Activated CD4-positive, alpha-beta memory T cell treated with anti-CD3 and anti-CD28 coated beads, Interleukin-2, amount 10 ng/mL, durations not matched to agents 7 days and 5 days (primary cell): ENCODE results near the gene MAP3K4. TPM values are rescaled to one million over a fixed set of nuclear protein-coding genes. Genes with fewer than 3 reads are reported as not detected.

Experiments
- CTCF ChIA-PET: fragments of 350-600 bp; sonication (Branson Sonifier 250); formaldehyde crosslinking; loops from one replicate; lab custom pipeline; 2021; ENCODE audit warnings: antibody characterized with exemption, inconsistent platforms; lab: Charles Lee
- POLR2A ChIA-PET: fragments of 350-600 bp; sonication (Branson Sonifier 250); formaldehyde crosslinking; loops from one replicate; lab custom pipeline; 2021; ENCODE audit warnings: antibody characterized with exemption; lab: Charles Lee
- DNase-seq: peaks from one replicate; pipeline ENCODE4 v3.0.0-alpha.2; 2020
- H3K27ac Mint-ChIP-seq: one replicate; pipeline ENCODE4 v1.8.0; 2021; ENCODE audit warnings: mild to moderate bottlenecking, mixed read lengths
- H3K27me3 Mint-ChIP-seq: one replicate; pipeline ENCODE4 v1.8.0; 2021; ENCODE audit warnings: mixed read lengths
- H3K36me3 Mint-ChIP-seq: one replicate; pipeline ENCODE4 v1.8.0; 2021; ENCODE audit warnings: low read depth, mixed read lengths
- H3K4me1 Mint-ChIP-seq: one replicate; pipeline ENCODE4 v1.8.0; 2021; ENCODE audit warnings: mixed read lengths
- H3K4me3 Mint-ChIP-seq: one replicate; pipeline ENCODE4 v1.8.0; 2021; ENCODE audit warnings: mild to moderate bottlenecking, mixed read lengths
- H3K9me3 Mint-ChIP-seq: one replicate; pipeline ENCODE4 v1.8.0; 2021; ENCODE audit warnings: mixed read lengths
- total RNA-seq, 2 experiments: library from RNA; stranded (reverse); gene quantifications; one replicate each; pipeline ENCODE4 v1.2.3, GENCODE V29; 2021

MAP3K4 gene
- total RNA-seq, 2 experiments from 2014 or later: 40.0 to 50.6 TPM

DNA sequence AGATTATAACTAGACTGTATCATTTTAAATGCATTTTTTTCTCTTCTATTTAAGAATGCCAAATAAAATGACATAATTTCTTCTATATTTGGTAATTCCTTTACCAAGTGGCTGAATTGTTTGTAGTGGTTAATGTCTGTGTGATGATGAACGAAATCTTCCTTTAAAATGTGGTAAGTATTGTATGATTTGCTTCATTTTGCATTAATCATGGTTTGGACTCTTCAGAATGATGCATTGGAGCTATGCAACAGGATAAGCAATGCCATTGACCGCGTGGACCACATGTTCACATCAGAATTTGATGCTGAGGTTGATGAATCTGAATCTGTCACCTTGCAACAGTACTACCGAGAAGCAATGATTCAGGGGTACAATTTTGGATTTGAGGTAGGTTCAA, 99.6 kb downstream of the MAP3K4 start:
- H3K27ac Mint-ChIP-seq: no peak overlapping the region
- ChIA-PET POLR2A (no interaction called here), CTCF (no interaction called here)
- H3K27me3 Mint-ChIP-seq: no peaks in the 10 kb centered on the region
- DNase-seq: no peak
- H3K4me3 Mint-ChIP-seq: no peak overlapping the region
- peaks cover 49% of the 10 kb centered on the region for H3K36me3 Mint-ChIP-seq
- no peaks in the 10 kb centered on the region for H3K9me3 Mint-ChIP-seq
- H3K4me1 Mint-ChIP-seq: peaks cover 6% of the 10 kb centered on the region

DNA sequence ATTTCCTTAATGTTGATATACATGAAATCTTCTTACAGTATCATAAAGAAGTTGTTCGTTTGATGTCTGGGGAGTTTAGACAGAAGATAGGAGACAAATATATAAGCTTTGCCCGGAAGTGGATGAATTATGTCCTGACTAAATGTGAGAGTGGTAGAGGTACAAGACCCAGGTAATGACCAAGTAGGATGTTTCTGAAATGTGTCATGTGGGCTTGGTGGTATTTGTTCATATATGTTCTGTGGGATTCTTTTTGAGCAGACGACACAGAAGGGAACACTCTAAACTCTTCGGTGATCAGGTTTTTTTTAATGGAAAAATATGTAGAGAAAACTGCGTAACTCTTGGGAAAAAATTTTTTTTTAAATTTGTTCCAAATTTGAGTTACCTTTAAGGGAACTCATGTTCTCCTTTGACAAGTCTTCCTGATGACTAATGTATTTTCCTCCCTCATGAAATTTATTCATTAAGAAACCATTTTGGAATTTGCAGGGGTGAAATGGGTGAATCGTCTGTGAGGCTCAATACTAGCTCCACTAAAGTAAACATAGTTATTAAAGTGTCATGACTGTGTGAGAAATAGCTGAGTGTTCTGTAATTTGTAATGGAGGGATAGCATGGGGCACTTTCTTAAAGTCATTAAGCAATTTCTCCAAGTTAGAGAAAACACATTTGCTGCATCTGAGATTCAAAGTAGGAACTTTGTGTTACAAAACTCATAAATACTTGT, 100.6 kb downstream of the MAP3K4 start:
- H3K36me3 Mint-ChIP-seq: peaks cover 45% of the 10 kb centered on the region
- CTCF ChIA-PET: interaction anchor here (0.6 kb wide), 2 partner anchors 160 to 279 kb away, joined by 3 read pairs; no protein-coding TSS in a partner anchor

GRCh38 chr6:161094955-161095354, 103.4 kb downstream of the MAP3K4 start:
- Mint-ChIP-seq H3K4me3 (no peak overlapping the region), H3K36me3 (peaks cover 35% of the 10 kb centered on the region), H3K27me3 (no peaks in the 10 kb centered on the region), H3K27ac (no peak overlapping the region), H3K4me1 (peaks cover 6% of the 10 kb centered on the region), H3K9me3 (no peaks in the 10 kb centered on the region)
- no peak for DNase-seq
- POLR2A ChIA-PET: interaction anchor here (0.6 kb wide), 1 partner anchor 104 kb away, joined by 3 read pairs; the partner anchor contains the start of gene MAP3K4
- CTCF ChIA-PET: no interaction called here

More for the DNA sequence above, 100.6 kb downstream of the MAP3K4 start:
- Mint-ChIP-seq H3K9me3 (no peaks in the 10 kb centered on the region), H3K4me3 (no peak overlapping the region), H3K27me3 (no peaks in the 10 kb centered on the region), H3K4me1 (peaks cover 6% of the 10 kb centered on the region), H3K27ac (no peak overlapping the region)
- POLR2A ChIA-PET: no interaction called here
- DNase-seq: no peak

DNA sequence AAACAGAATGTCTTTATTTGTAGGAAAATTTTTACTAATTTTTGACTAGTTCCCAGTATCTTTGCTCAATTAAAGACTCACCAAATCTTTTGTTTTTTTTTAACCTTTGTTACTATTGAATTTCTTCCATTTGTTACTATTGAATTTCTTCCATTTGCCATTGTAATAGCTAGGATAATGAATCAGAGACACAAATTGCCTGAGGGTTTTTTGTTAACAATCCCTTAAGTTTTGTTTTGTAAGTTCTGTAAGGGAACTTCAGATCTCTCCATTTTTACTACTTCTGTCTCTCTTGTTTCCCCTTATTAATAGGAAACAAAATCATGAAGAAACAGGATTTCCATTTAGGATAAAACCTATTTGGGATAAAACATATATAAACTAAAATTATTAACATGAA, 104.3 kb downstream of the MAP3K4 start:
- Mint-ChIP-seq H3K9me3 (no peaks in the 10 kb centered on the region), H3K36me3 (peaks cover 36% of the 10 kb centered on the region), H3K27ac (no peak overlapping the region), H3K4me1 (peaks cover 6% of the 10 kb centered on the region), H3K27me3 (no peaks in the 10 kb centered on the region), H3K4me3 (no peak overlapping the region)
- DNase-seq: no peak
- ChIA-PET POLR2A (no interaction called here), CTCF (no interaction called here)

DNA sequence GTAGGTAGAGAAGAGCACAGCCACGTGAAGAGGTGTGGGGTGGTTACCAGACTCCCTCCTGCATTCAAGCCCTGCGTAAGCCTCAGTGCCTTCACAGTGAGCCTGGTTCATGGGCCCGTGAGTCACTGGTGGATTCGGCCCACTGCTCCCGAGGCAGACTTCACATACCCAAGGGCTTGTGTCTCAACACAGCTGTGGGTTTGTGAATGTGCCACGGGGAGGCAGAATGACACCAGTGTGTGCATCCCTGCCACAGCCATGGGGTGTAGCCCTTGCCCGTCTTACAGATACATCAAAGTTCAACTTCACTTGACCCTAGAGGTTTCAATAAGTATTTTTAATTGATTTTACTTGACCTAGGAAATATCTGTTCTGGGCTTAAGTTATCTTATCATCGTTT, 108.5 kb downstream of the MAP3K4 start:
- CTCF ChIA-PET: interaction anchor here (3.8 kb wide), 1 partner anchor 271 kb away, joined by 18 read pairs; no protein-coding TSS in a partner anchor
- Mint-ChIP-seq H3K27me3 (no peaks in the 10 kb centered on the region), H3K4me3 (no peak overlapping the region), H3K9me3 (no peaks in the 10 kb centered on the region), H3K36me3 (peaks cover 35% of the 10 kb centered on the region), H3K4me1 (peaks cover 3% of the 10 kb centered on the region), H3K27ac (no peak overlapping the region)
- DNase-seq: no peak
- POLR2A ChIA-PET: no interaction called here

DNA sequence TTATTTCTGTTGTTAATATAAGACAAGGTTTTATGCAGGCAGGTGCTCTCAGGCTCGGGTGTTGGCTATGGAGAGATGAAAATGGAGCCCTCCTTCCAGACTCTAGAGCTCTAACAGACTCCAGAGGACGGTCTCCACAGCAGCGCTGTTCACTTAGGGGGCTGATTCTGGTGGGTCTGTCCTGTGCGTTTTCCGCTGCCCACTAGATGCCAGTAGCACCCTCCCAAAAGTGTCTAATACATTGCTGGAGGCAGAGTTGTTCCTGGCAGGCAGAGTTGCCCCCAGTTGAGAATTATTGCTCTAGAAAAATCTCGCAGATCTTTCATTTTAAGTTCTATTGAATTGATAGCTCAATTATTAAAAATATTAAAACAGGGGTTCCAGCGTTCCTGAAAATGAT, 109.9 kb downstream of the MAP3K4 start:
- Mint-ChIP-seq H3K36me3 (peaks cover 47% of the 10 kb centered on the region), H3K27ac (no peak overlapping the region), H3K4me3 (no peak overlapping the region), H3K9me3 (no peaks in the 10 kb centered on the region), H3K27me3 (no peaks in the 10 kb centered on the region), H3K4me1 (peaks cover 3% of the 10 kb centered on the region)
- ChIA-PET POLR2A (no interaction called here), CTCF (interaction anchor here (0.9 to 3.8 kb wide), 2 partner anchors 171 to 270 kb away, joined by 3 to 18 read pairs; no protein-coding TSS in a partner anchor)
- DNase-seq: no peak

GRCh38 chr6:161103475-161103874, 111.9 kb downstream of the MAP3K4 start:
- Mint-ChIP-seq H3K27ac (no peak overlapping the region), H3K4me3 (no peak overlapping the region)

GRCh38 chr6:161104966-161105365, 113.4 kb downstream of the MAP3K4 start:
- DNase-seq: no peak
- Mint-ChIP-seq H3K9me3 (no peaks in the 10 kb centered on the region), H3K4me1 (peaks cover 3% of the 10 kb centered on the region), H3K36me3 (peaks cover 53% of the 10 kb centered on the region), H3K27me3 (no peaks in the 10 kb centered on the region), H3K4me3 (no peak overlapping the region), H3K27ac (no peak overlapping the region)
- POLR2A ChIA-PET: no interaction called here
- CTCF ChIA-PET: interaction anchor here (0.7 to 1.2 kb wide), 2 partner anchors 24 to 269 kb away, joined by 4 to 5 read pairs; no protein-coding TSS in a partner anchor

More at GRCh38 chr6:161103475-161103874, 111.9 kb downstream of the MAP3K4 start:
- no peaks in the 10 kb centered on the region for H3K9me3 Mint-ChIP-seq
- CTCF ChIA-PET: interaction anchor here (3.8 kb wide), 1 partner anchor 268 kb away, joined by 18 read pairs; no protein-coding TSS in a partner anchor
- POLR2A ChIA-PET: no interaction called here
- peaks cover 45% of the 10 kb centered on the region for H3K36me3 Mint-ChIP-seq
- DNase-seq: no peak
- H3K27me3 Mint-ChIP-seq: no peaks in the 10 kb centered on the region
- peaks cover 3% of the 10 kb centered on the region for H3K4me1 Mint-ChIP-seq

DNA sequence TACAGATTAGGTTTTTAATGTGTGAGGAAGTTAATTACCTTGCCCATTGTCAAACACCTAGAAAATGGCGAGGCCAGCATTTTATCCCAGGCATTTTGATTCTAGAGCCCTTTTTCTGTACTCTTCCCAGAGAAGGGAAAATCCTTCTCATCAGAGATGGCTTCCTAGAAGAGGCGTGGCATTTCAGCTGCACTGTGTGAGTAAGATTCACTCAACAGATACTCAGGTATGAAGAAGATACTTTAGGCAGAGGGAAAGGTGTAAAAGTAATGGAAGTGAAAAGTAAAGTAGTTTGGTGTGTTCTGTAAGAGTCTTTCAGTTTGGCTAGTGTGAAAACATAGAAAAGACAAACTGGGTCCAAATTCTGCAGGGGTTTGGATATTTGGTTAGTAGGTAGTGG, 113.8 kb downstream of the MAP3K4 start:
- H3K9me3 Mint-ChIP-seq: no peaks in the 10 kb centered on the region
- DNase-seq: no peak
- ChIA-PET POLR2A (no interaction called here), CTCF (interaction anchor here (1.2 kb wide), 1 partner anchor 268 kb away, joined by 5 read pairs; no protein-coding TSS in a partner anchor)
- H3K27ac Mint-ChIP-seq: no peak overlapping the region
- peaks cover 57% of the 10 kb centered on the region for H3K36me3 Mint-ChIP-seq
- no peak overlapping the region for H3K4me3 Mint-ChIP-seq
- no peaks in the 10 kb centered on the region for H3K27me3 Mint-ChIP-seq
- H3K4me1 Mint-ChIP-seq: peaks cover 5% of the 10 kb centered on the region

- no peaks in the 10 kb centered on the region for H3K27me3 Mint-ChIP-seq
These were observed 116.5 kb downstream of the MAP3K4 start for GRCh38 chr6:161107779-161108730.

GRCh38 chr6:161108916-161109315, 117.3 kb downstream of the MAP3K4 start:
- Mint-ChIP-seq H3K27me3 (no peaks in the 10 kb centered on the region), H3K27ac (no peak overlapping the region), H3K4me1 (peaks cover 29% of the 10 kb centered on the region), H3K36me3 (peaks cover 72% of the 10 kb centered on the region), H3K4me3 (no peak overlapping the region), H3K9me3 (no peaks in the 10 kb centered on the region)
- CTCF ChIA-PET: no interaction called here
- no peak for DNase-seq
- POLR2A ChIA-PET: no interaction called here

More at GRCh38 chr6:161107779-161108730, 116.5 kb downstream of the MAP3K4 start:
- H3K4me1 Mint-ChIP-seq: peaks cover 27% of the 10 kb centered on the region
- H3K27ac Mint-ChIP-seq: no peak overlapping the region
- peaks cover 76% of the 10 kb centered on the region for H3K36me3 Mint-ChIP-seq
- CTCF ChIA-PET: interaction anchor here (0.5 kb wide), 1 partner anchor 178 kb away, joined by 4 read pairs; no protein-coding TSS in a partner anchor
- no peak overlapping the region for H3K4me3 Mint-ChIP-seq
- no peak for DNase-seq
- no peaks in the 10 kb centered on the region for H3K9me3 Mint-ChIP-seq
- POLR2A ChIA-PET: no interaction called here

DNA sequence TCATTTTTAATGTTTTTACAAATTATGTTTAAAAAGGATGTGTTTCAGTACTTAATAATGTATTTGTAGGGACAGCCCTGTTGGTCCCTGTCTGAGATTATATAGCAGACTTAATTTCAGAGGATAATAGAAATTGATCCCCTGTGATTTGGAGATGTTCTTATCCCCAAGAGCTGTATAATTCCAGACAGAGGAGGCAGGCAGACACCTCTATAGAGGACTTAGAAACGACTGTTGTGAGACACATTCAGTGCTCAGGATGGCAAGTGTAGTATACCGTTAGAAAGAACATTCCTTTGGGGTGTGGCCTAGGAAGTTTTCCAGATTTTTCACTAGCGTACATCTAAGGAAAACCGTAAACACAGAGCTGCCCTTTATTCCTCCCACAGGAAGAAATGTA, 117.8 kb downstream of the MAP3K4 start:
- Mint-ChIP-seq H3K9me3 (no peaks in the 10 kb centered on the region), H3K4me1 (peaks cover 29% of the 10 kb centered on the region), H3K27ac (no peak overlapping the region), H3K27me3 (no peaks in the 10 kb centered on the region), H3K4me3 (no peak overlapping the region), H3K36me3 (peaks cover 73% of the 10 kb centered on the region)
- CTCF ChIA-PET: no interaction called here
- POLR2A ChIA-PET: no interaction called here
- DNase-seq: no peak
